NCI-H146 (cell line): Measurements from ENCODE around the gene TMEM272.

ENCODE experiments used
- DNase-seq: peaks from one replicate; lab custom pipeline; 2025; lab: John Stamatoyannopoulos, UW

Gene TMEM272

DNA sequence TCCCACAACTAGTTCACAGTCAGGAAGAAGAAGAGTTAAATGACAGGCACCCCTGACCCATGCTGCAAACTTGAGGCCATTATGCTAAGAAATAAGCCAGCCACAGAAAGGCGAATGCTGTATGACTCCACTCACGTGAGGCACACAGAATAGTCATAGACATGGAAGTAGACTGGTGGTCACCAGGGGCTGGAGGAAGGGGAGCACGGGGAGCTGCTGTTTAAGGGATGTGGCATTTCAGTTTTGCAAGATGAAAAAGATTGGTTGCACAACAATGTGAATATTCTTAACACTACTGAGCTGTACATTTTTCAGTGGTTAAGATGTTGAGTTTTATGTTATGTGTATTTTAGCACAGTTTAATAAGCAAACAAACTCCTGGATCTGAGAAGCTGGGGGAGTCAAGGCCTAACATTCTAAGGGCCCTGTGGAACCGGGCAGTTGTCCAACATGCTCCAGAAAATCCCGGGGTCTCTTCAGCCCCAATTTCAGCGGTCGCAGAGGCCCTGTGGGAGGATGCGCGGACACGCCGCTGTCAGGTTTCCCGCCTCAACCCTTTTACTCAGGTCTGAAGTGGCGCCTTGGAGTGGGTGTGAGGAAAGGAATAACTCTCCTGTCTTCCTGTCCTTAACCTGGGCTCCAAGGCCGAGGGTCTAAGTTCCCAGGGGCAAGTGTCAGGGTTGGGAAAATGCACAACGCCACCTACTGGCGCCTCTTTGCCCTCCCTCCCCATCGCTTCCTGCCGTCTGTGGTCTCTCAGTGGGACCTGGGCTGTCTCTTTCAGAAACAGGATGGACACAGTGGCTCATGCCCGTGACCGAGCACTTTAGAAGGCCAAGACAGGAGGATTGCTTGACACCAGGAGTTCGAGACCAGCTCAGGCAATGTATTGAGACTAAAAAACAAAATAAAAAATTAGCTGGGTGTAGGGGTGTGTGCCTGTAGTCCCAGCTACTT is 4.4 kb upstream of the TMEM272 start:
- peak; percentile 12 for DNase-seq

GRCh38 chr13:51848674-51849073 is 3.7 kb upstream of the TMEM272 start:
- DNase-seq, result no peak

- no peak for DNase-seq
Observed at GRCh38 chr13:51846756-51847155, 1.8 kb upstream of the TMEM272 start.

DNA sequence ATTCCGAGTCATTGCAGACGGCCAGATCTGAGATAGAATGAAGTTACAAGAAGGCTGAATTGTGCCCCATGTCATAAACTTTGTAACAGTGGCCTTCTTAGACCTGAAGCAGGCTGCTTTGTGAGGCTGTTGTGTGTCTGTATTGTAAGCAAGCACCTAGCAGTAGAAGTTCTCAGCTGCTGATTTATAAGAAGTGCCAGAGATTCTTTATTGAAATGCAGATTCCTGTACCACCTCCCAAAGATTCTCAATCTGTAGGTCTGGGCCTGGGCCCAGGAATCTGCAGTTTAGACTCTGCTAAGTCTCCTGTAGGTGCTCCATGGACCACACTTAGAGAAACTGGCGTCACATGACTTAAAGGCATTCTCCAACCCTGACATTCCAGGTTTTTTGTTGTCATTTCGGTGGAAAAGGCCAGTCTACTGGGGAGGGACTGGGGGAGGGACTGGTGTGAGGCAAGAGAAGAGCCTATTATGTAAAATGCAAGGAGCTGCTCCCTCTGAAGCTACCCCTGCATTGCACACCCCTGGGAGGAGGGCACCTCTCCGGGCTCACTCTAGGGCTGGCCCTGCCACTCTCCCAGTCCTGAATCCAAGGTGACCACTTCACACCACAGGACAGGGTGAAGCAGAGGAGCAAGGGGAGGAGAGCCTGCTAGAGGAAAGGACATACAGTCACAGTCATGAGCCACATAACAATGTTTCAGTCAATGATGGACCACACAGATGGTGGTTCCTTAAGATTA is 769 bp upstream of the TMEM272 start:
- DNase-seq, result no peak

DNA sequence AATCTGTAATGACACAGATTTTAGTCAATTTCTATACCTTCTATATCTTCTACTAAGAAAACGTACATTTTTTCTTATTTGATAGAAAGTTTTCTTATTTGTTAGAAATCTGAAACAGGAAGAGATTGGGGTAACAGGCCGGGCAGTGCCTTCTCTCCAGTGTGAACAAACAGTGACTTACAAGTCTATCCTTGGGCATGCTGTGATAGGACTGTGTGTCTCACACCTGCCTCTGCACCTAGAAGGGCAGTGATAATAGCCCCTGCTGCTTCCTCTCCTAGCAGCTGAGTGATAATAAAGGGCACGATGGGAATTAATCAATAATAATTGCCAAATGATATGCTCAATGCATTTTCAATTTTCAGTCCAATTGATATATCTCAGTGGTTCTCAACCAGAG is 1.4 kb downstream of the TMEM272 start:
- DNase-seq, result peak; percentile 71

- no peak for DNase-seq
Observed at GRCh38 chr13:51841732-51842131, 3.2 kb downstream of the TMEM272 start.

- DNase-seq, result no peak
Observed at GRCh38 chr13:51840917-51841316, 4.1 kb downstream of the TMEM272 start.

DNA sequence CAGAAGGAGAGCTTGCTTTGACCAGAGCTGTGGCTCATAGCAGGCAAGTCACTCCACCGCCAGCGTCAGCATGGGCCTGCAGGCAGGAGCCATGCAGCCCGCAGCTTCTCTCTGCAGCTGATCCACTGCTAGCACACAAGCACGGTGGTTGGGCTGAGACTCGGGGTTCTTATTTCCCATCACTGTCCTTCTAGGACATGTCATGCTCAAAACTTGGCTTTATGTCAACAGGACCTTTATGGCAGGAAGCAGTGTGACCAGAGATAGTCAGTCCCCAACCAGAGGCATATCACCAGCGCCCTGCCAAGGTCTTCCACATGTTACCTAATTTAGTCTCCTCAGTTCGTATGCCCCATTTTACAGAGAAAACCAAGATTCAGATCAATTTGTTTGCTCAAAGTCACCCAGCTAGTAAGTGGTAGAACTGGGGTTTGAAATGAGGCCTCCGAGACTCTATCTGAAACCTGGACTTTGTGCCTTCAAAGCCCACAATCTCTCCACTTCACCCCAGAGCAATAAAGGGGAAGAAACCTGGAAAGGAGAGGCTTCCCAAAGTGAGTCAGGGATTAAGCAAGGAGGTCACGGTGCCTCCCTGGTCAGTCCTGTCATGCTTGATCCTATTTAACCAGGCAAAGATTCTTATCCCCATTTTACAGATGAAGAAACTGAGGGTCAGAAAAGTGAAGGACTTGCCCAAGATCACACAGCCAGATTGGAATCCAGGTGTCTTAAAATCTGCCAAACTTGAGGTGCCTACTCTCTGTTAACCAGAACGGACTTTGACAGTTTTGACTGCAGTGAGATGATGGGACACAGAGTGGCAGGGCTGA is 5.1 kb downstream of the TMEM272 start:
- DNase-seq, result no peak

- no peak for DNase-seq
Observed at GRCh38 chr13:51838240-51838846, 6.6 kb downstream of the TMEM272 start.

- DNase-seq, result no peak
Observed at GRCh38 chr13:51837016-51837415, 8.0 kb downstream of the TMEM272 start.

- no peak for DNase-seq
Observed at GRCh38 chr13:51834581-51835171, 10.3 kb downstream of the TMEM272 start.

DNA sequence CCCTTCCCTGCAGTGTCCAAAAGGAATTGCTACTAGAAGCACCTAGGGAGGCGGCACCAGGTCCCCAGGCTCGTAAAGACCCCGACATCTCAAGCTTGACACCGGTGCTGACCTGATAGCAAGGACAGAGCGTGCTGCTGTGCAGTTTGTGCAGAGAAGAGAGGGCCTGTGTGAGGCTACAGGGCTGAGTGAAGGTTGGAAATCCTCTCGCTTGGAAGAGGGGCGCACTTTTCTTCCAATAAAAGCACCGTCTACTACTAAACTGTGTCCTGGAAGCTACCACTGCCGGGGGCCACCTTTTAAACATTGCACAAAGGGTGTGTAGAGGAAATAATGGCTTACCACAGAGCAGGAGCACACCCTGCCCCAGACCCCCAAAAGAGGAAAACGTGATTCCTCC is 11.0 kb downstream of the TMEM272 start:
- no peak for DNase-seq

GRCh38 chr13:51832471-51833152 is 12.4 kb downstream of the TMEM272 start:
- DNase-seq, result peak; percentile 9

DNA sequence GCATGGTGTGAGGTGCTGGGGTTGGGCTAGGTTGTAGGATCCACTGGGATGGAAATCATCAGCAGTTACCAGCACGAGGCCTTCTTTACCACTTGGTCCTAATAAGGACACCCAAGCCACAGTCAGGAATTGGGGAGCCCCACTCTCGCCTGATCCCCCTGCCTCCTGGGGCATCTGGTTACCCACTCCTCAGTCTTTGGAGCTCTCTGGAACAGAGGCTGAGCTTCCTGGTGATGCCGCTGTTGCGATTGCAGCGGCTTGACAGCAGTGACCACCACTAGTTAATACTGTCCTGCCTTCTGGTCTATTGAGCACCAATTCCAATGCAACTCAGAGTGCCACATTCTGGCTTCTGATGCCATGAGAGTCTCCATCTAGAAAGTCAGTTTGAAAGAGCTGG is 13.5 kb downstream of the TMEM272 start:
- DNase-seq, result no peak

DNA sequence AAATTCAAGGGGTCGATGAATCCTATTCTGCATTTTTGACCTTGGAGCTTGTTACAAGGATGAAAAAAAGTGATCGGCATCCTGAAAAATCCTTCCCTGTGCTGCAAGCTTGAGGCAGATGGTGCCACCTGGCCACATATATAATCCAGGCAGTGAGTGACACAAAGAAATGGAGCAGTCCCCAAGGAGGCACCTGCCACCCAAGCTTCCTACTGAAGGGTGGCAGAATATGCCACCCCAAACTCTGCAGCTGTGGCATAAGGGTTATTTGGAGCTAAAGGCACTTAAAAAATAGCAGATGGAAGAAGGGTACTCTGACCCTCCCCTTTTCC is 15.4 kb downstream of the TMEM272 start:
- no peak for DNase-seq

- DNase-seq, result no peak
Observed at GRCh38 chr13:51828730-51829567, 16.0 kb downstream of the TMEM272 start.

- DNase-seq, result no peak
Observed at GRCh38 chr13:51827254-51827653, 17.7 kb downstream of the TMEM272 start.

GRCh38 chr13:51826606-51827005 is 18.4 kb downstream of the TMEM272 start:
- no peak for DNase-seq

DNA sequence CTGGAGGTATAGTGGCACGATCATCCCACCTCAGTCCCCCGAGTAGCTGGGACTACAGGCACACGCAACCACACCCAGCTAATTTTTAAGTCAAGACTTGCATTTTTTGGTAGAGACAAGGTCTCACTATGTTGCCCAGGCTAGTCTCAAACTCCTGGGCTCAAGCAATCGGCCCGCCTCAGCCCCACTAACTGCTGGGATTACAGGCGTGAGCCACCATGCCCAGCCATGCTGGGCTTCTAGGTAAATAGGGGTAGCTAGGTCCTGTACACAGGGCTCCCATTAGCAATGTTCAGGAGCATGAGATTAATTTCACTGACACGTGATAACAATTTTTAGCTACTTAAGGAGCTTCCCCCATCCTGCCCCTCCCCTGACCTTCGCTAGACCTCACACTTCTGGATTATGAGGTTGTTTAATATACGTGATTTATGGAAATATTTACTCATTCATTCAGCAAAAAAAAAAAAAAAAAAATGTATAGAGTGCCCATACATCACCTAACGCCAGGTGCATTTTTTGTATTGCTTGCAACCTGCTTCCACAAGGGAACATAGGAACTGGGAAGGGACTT is 19.2 kb downstream of the TMEM272 start:
- DNase-seq, result no peak

- no peak for DNase-seq
Observed at GRCh38 chr13:51825165-51825592, 19.8 kb downstream of the TMEM272 start.
